DLD1 (cell line): ENCODE measurements around the gene ARHGAP40.

Experiments used
- in situ Hi-C: cut with HindIII; loops from 2 replicates; pipeline ENCODE4 v1.10.0; 2017; ENCODE audit warnings: low sequenced_read_pairs

The ARHGAP40 gene

DNA sequence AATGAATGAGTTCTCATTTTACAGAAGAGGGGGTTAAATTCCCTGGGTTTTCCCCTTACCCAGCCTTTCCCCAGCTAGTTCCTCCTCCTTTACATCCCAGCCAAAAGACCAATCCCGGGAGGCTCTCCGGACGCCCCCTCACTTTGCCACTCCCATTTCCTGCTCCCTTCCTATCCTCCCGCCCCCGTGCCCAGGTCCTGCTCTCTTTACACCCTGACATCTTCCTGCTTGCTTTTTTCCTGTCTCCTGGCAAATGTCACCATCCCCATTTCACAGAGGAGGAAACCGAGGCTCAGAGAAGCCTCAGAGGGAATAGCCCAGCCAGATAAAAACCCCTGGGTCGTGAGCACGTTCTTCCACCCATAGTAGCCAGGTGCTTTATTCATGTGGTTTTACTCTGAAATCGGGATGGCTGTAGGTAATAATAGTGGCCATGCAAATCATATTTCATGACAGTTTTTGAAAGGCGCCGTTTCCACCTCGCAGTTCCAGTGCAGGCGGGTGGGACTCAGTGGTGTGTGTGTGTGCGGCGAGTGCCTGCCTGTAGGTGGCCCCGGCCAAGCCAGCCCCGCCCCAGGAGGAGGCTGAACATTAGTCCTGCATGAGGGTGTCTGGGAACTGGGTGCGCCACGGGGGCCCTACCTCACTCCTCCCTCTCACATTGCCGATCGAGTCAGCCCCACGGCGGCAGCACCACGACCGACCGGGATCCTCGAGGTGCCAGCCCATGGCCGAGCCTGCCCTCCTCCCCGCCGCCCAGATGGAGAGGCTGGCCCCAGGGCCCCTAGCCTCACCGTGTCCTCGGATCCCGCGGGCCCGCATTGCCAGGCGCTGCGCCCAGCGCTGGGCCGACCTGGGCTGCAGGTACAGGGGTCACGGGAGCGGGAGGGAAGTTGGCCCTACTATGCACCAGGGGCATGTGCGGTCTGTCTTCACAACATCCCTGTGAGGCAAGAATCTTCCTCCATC, at the start of gene ARHGAP40:
ARHGAP40 (plus strand) TSS at position 594 of the 969 bp plus-strand sequence.
- in situ Hi-C loops, result no loop called here

DNA sequence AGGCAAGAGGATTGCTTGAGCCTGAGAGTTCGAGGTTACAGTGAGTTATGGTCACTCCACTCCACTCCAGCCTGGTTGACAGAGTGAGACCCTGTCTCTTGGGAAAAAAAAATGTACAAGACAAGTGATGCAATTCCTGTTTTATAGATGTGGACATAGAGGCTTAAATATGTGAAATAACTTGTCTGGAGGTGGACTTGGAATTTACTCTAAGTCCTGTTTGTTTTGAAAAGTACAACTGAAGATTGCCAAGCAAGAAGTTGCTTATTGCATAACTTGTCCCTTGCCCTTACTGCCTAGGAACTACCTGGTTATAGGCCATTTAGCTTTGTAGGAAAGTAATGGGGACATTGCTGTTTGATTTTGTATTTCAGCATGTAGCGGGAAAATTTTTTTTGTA, 46.6 kb upstream of the ARHGAP40 start:
- in situ Hi-C loops, result no loop called here

DNA sequence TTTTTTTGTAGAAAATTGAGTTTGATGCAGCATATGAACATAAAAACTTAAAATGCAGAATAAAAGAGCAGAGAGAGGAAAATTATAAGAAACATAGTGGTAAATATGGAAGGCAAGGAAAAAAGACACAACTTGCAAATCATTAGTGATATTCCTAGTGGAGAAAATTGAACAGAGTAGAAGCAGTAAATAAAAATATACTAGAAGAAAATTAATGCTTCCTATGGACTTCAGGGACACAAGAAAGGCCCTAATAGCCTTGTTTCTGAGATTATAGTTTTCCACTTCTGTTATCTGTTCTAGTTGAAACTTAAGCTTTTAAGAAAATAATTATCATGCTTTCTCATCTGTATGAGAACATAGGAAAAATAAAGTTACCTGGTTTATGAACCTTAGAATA, 46.2 kb upstream of the ARHGAP40 start:
- in situ Hi-C loops, result no loop called here

DNA sequence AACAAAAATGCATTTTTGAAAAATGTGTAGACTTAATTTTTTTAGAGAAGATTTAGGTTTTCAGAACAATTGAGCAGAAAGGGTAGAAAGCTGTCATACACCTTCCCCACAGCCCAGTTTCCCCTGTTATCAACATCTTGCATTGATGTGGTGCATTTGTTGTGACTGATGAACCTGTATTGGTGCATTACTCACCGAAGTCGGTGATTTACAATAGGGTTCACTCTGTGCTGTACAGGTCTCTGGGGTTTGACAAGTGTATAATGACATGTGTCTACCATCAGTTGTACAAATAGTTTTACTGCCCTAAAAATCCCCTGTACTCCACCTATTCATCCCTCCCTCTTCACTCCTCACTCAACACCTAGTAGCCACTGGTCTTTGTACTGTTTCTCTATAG, 44.4 kb upstream of the ARHGAP40 start:
- in situ Hi-C loops, result no loop called here

DNA sequence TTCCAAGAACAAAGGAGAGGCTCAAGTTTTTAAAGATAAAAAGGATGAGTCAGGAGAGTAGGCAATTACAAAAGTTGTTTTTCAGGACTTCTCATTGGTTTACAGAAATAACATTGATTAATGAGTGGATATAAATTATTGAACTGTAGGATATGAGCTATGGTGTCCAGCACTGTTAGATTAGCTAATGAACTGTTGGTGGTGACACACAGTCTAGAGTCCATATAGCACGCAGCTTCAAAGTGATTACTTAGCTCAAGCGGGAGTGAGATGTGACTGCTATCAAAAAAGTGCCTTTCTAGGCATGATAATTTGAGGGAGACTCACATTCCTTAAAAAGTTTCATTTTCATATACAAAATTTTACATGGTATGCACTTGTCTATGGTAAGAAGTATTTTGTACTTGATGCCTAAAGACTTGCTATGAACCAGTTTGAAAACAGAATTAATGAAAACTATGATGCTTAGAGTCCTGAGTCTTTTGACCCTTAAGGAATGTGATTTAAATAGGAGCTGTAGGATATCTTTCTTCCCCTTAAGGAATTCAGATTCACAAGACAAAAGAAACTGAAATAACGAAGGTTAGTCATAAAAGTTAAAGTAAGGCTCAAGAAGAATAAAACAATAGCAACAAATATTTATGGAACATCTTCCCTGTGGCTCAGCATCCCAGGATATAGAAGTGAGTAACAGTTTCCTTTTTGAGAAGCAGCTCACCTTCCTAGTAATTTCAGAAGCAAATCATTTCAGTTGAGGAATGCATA, 42.8 kb upstream of the ARHGAP40 start:
- in situ Hi-C loops, result no loop called here

DNA sequence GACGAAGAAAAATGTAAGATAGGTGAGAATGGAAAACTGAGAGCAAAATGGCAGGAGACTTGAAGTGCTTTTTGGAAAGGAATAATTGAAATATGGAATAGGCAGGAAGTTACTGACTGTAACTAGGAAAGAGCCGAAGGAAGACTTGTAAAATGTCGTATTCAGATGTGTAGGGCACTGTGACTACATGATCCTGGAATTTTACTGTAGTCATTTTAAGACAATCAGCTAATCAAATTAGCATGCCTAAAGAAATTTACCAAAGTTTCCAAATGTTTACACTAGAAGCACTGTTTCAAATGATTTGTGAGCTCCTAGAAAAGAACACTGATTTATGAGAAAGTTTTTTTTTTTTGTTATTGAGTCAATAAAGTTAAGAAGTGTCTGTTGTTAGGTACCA, 41.8 kb upstream of the ARHGAP40 start:
- in situ Hi-C loops, result no loop called here

DNA sequence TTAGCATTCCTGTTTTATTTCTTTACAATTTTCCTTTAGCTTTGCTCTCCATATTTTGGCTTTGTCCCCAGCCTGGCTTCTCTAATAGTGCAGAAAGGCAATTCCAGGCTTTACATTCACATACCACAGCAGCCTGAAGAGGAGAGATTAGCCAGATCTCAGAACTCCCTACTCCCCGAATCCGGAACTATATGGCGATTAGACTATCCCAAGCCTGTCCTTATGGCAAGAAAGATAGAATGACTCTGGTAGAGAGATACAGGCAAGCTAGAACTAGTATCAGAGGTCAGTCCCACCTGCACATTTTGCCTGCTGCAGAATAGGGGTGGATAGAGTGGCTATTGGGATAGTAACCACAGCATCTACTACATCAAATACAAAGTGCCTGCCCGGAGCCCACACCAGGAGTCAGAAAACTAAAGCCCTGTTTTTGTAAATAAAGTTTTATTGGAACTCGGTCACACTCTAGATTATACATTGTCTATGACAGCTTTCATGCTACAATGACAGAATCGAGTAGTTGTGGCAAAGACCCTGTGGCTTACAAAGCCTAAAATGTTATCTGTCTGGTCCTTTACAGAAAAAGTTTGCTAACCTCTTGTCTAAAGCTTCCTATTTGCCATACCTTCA, 37.7 kb upstream of the ARHGAP40 start:
- in situ Hi-C loops, result no loop called here

DNA sequence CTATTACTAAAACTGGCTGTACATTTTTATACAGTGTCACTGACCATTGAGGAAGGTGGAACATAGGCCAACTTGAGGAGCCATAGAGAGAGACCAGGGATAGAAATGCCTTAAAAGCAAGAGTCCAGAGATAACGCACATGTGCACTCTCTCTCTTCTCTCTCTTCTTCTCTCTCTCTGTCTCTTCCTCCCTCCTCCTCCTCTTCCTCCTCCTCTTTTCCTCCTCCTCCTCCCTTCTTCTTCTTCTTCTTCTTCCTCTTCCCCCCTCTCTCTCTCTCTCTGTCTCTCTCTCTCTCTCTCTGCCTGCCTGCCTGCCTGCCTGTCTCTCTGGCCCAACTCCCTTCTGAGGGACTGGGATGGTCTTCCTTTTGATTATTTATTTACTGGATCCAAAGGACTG, 36.9 kb upstream of the ARHGAP40 start:
- in situ Hi-C loops, result no loop called here

DNA sequence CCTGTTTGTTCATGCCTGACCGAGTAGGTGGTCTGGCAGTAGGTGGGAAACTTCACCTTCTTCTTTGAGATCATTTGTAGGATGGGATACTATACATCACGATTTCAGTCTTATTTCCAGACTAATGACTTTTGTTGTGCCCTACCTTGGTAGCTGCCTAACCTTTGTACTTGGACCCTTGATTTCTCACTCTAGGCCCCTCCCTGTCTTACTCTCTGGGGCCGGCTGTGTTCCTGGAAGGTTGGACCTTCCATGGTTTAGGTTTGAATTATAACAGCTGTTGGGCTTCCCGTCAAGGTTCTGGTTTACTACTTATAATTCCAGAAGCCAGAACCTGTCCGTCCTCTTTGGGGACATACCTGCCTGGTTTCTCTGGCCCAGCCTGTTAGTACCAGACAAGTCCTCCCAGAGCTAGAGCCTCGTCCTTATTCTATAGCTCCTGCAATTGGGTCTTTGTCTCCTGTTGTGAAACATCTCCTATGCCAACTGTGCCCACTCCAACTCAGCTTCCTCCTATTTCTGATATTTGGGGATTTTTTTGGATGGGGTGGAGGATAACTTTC, 35.5 kb upstream of the ARHGAP40 start:
- in situ Hi-C loops, result no loop called here

DNA sequence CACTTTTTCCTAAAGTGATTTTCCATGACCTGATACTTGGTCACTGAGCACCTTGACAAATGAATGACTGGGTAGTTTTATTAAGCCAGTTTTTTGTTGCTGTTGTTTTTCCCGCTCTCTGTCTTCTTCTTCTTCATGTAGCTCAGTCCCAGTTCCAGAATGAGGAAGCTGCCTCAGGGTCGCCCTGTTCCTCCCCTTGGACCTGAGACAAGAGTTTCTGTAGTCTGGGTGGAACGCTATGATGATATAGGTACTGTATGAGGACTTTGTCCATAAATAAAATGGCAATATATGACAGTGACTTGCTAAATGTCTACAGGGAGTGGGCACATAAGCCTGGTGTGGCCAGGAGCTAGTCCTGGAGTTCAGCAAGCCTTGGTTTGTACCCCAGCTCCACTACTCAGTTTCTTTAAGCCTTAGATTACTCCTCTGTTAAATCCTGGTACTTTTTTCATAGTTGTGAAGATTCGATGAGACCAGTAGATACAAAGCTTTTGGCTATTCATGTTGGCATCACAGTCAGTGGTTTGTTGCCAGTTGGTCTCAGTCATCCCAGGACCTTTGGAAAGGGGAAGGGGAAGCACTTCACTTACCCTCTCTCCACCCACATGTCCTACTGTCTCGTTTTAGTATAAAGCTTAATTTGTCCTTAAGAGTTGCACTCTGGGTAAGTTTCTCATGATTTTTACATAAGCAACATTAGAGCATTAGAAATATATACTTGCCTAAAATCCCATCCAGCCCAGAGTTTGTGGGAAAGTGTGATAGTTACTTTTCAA, 31.7 kb upstream of the ARHGAP40 start:
- in situ Hi-C loops, result no loop called here

DNA sequence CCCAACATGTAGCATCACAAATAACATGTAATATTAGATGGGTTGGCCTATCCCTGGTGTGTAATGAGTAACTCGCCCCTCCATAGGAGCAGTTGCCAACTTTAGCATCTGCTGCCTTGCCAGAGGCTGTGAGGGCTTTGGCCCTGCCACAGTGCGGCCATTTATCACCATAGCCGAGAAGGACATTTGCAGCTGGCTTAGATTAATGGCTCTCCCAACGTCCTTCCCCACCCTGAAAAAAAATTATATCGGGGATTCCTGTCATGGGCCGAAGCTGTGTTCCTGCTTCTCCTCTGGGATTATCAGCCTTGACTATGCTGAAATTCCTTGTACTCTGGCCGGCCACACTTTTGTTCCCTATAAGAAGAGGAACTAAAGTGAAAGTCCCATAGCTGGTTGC, 28.2 kb upstream of the ARHGAP40 start:
- in situ Hi-C loops, result no loop called here

DNA sequence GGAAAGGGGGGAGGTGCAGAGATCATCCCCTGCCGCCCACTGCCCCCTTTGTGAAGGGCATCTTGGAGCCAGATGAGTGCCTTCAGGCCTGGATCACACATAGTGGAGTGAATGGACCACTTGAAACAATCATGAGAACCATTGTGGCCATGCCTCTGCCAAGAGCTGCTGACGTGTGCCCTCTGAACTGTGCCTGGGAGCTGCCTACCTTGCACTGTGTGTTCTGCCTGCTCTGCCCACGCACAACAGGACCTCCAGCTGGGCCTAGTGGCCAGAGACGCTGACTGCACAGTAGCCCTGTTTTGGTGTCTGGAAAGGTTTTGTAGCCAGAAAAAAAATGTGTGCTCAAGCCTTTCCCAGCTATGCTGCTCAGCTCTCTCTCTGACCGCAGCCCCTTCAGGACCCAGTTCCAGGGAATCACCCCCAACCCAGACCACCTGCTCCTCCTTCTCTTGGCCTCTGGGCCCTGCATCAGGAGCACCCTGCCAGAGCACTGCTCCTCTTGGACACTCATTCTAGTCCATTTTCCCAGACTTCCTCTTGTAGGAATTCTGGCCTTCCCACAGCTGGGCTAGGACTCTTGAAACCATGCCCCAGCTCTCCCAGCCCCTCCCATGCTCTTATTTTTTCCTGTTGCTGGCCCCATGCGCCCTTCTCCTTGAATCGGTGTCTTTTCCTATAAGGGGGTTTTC, 22.2 kb upstream of the ARHGAP40 start:
- in situ Hi-C loops, result no loop called here

DNA sequence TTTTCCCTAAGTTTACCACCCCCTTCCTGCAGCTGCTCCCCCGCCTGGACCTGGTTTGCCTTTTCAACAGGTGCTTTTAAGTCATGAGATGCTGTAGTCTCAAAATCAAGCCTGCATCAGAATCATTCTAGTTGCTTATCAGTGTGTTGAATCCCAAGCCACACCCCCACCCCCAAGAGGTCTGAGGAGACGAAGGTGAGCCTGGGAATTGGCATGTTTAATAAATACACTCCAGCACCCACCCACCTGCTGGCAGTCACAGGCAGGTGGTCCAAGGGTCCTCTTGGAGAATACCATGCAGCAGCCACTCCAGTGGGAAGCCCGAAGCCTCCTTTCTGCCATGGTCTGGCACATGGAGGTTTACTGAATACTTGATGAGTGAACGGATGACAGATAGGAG, 21.7 kb upstream of the ARHGAP40 start:
- in situ Hi-C loops, result no loop called here

DNA sequence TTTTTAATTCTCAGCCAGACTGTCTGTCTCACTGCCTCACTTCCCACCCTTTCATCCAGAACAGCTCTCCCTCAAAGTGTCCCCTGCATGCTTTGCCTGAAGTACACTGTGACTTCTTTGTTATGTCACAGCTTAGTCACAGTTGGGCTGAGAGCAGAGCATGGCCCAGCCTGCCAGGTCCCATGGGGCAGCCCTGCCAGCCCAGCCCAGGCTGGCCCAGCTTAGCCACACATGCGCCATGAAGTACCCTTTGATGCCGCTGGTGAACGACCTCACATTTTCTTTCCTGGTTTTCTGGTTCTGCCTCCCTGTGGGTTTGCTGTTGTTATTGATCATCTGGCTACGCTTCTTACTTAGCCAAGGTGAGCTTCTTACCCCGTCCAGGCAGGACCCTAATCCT, 20.6 kb upstream of the ARHGAP40 start, which contains the start of gene ADIG:
ADIG (plus strand) TSS at position 185 of the 400 bp plus-strand sequence; CDS start at position 239, 54 bp downstream.
- in situ Hi-C loops, result no loop called here

DNA sequence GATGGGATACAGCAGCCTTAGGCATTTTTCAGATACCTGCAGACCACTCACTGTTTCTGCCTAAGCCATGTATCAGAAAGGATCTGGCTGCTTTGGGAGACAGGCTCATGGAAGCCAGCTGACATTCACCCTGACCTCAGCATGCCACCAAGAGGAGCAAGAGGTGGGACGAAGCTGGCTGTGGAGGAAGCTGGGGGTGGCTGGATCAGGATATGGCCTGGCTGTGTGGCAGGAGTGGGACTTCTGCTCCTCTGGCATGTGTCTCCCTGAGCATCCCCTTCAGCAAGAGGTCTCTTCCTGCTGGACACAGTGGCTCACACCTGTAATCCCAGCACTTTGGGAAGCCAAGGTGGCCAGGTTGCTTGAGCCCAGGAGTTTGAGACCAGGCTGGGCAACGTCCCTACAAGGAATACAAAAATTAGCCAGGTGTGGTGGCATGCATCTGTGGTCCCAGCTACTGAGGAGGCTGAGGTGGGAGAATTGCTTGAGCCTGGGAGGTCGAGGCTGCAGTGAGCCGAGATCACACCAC, 19.7 kb upstream of the ARHGAP40 start:
- in situ Hi-C loops, result no loop called here

DNA sequence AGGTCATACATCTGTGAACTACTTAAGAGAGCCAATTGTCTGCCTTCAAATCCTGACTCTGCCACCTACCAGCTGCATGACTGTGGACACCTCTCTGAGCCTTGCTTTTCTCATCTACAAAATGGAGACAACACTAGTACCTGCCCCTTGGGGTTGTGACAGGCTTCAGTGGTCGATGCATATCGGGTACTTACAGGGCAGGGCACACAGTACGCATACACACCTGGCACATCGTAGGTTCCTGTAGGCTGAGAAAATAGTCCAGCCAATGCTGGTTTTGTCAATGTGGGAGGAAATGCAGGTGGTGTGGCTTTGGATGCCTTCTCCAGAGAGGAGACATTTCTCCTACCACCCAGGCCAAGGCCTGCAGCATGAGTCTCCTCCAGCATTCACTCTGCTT, 18.3 kb upstream of the ARHGAP40 start:
- in situ Hi-C loops, result no loop called here

DNA sequence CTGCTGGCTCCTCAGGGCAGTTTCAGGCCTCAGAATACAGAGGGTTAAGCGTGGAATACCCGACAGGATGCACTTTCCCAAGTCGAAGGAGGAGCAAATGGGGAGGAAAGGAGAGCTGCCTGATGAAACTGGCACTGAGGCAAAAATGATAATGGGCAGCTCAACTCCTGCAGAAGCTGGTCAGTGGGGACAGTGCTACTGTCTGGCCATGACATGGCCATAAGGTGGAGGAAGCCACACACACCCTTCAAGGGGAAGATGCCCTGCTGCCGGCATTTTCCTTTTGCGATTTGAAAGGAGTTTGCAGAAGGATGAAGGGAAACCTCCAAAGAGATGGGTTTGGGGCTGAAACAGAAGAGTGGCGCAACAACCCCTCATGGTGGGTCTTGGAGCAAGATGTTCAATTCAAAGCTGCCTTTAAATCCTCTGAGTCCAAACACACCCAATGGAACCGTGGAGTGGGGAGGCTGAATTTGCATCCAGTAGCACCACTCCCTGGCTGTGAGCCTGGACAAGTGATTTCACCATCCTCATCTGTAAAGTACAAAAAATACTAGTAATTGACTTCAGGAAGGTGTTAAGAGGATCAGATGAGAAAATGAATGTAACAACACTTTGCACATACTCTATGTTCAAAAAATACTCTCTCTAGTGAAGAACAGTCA, 17.4 kb upstream of the ARHGAP40 start:
- in situ Hi-C loops, result no loop called here

DNA sequence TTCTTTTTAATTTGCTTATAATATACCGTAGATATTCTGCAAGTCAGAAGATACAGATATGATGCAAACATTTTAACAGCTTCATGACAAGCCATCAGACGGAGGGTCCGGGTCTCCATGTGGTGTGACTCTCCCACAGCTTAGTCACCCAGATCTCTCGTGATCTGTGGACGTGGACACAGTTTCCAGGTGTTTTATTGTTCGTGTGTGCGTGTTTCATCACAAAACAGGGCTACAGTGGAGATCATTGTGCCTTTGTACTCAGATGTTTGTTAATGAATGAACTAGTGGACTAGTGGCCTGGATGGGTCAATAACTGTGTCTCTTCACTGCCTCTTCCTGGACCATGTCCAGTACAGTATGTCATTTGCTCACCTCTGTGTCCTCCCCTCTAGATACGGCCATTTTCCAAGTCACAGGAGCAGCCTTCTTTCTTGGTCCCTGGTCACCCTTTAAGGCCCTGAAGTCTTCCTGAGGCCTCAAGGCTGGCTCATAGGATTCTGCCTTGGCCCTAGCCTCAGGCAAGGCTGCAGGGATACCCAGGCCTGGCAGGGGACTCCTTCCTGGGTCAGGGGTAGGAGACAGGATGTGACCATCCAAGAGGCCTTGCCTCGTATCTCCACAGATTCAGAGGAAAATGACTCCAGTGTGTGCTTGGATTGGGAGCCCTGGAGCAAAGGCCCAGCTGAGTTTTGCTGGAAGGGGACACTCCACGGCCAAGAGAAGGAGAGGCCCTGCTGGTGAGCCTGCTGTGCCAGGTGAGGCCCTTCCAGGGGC, 16.0 kb upstream of the ARHGAP40 start:
- in situ Hi-C loops, result no loop called here
